Measurements from ENCODE around the gene PERCC1. TPM values are rescaled to one million over a fixed set of nuclear protein-coding genes. Genes with fewer than 3 reads are reported as not detected.

The PERCC1 gene
- total RNA-seq, 4 donors from 2014 or later, result 0.67 to 1.7 (median 1.6) TPM; not detected in 1

GRCh38 chr16:1412847-1413246 is 18.0 kb upstream of the PERCC1 start:
- Histone ChIP-seq H3K27me3 (no peaks in the 10 kb centered on the region), H3K4me3 (replicated peaks in 1 of 3) (no peak overlapping the region), H3K9me3 (no peaks in the 10 kb centered on the region), H3K4me1 (peaks cover 9 to 13% of the 10 kb centered on the region in 2 donors), H3K36me3 (no peaks in the 10 kb centered on the region), H3K27ac (no peak overlapping the region)
- intact Hi-C loops (cut with DNase I), result loop anchor here (5.0 kb wide), 1 partner anchor 64 kb away; the partner anchor contains the start of gene CLCN7
- WGBS, 2 donors, result 75 to 79% methylated on average over 2 of the region's 2 CpGs
- DNase-seq, result no peak
- TF ChIP-seq POLR2A (IDR thresholded peaks at IDR 0.05), result no peak
- no peak for TF ChIP-seq CTCF (IDR thresholded peaks at IDR 0.05)

- TF ChIP-seq CTCF (IDR thresholded peaks at IDR 0.05) (peak in 4 of 6 experiments; percentile 30 to 61 (median 34)), POLR2A (IDR thresholded peaks at IDR 0.05) (no peak)
- 3 to 14% methylated on average over 16 to 25 of the region's 85 CpGs for WGBS, 2 donors
- no peaks in the 10 kb centered on the region for H3K36me3 ChIP-seq
- no peaks in the 10 kb centered on the region for H3K27me3 ChIP-seq
- H3K4me3 ChIP-seq (replicated peaks in 1 of 3), result peak overlapping the region; percentile 87 to 98 (median 98)
- H3K4me1 ChIP-seq, result peaks cover 0 to 5% of the 10 kb centered on the region in 2 donors
- intact Hi-C loops (cut with DNase I), result loop anchor here (5.0 kb wide), 1 partner anchor 63 kb away; the partner anchor contains the start of gene CLCN7
- peak; percentile 67 to 69 for DNase-seq
- peak overlapping the region in 2 of 3 donors; percentile 66 to 78 for H3K27ac ChIP-seq
- H3K9me3 ChIP-seq, result no peaks in the 10 kb centered on the region
Observed at GRCh38 chr16:1413684-1414531, 17.0 kb upstream of the PERCC1 start.

- no peak for TF ChIP-seq CTCF (IDR thresholded peaks at IDR 0.05)
- peak in 1 of 2 donors; percentile 39 for TF ChIP-seq POLR2A (IDR thresholded peaks at IDR 0.05)
- peak; percentile 76 for DNase-seq
- H3K4me3 ChIP-seq (replicated peaks in 1 of 3), result peak within 1 kb of the TSS; percentile 87 to 98 (median 98)
- no peaks in the 10 kb centered on the region for H3K9me3 ChIP-seq
- H3K4me1 ChIP-seq, result peaks cover under 1 to 6% of the 10 kb centered on the region in 2 donors
- no peaks in the 10 kb centered on the region for H3K27me3 ChIP-seq
- intact Hi-C loops (cut with DNase I), result loop anchor here (5.0 kb wide), 1 partner anchor 63 kb away; the partner anchor contains the start of gene CLCN7
- H3K27ac ChIP-seq, result peak within 1 kb of the TSS; percentile 71 to 78 (median 76)
- H3K36me3 ChIP-seq, result no peaks in the 10 kb centered on the region
- WGBS, 2 donors, result 5 to 37% methylated on average over 4 to 28 of the region's 72 CpGs
Observed at GRCh38 chr16:1414532-1415260, 16.2 kb upstream of the PERCC1 start, which contains the start of gene UNKL. Gene UNKL, minus strand, starts transcription at chr16:1414704. Its CDS starts 13 bp downstream, at chr16:1414691.

GRCh38 chr16:1416521-1416941 is 14.3 kb upstream of the PERCC1 start:
- no peaks in the 10 kb centered on the region for H3K27me3 ChIP-seq
- H3K4me3 ChIP-seq (replicated peaks in 1 of 3), result no peak overlapping the region
- TF ChIP-seq CTCF (IDR thresholded peaks at IDR 0.05) (no peak), POLR2A (IDR thresholded peaks at IDR 0.05) (no peak)
- no peaks in the 10 kb centered on the region for H3K9me3 ChIP-seq
- DNase-seq, result no peak
- H3K4me1 ChIP-seq, result peaks cover 8 to 16% of the 10 kb centered on the region in 2 donors
- 64 to 77% methylated on average over 3 of the region's 3 CpGs for WGBS, 2 donors
- no peak overlapping the region for H3K27ac ChIP-seq
- intact Hi-C loops (cut with DNase I), result no loop called here
- H3K36me3 ChIP-seq, result no peaks in the 10 kb centered on the region
